ENCODE results near the gene SMIM1. TPM values are rescaled to one million over a fixed set of nuclear protein-coding genes. Genes with fewer than 3 reads are reported as not detected.

Gene SMIM1
- total and polyA plus RNA-seq, 4 donors = 8.0 to 15.9 (median 10.9) TPM

DNA sequence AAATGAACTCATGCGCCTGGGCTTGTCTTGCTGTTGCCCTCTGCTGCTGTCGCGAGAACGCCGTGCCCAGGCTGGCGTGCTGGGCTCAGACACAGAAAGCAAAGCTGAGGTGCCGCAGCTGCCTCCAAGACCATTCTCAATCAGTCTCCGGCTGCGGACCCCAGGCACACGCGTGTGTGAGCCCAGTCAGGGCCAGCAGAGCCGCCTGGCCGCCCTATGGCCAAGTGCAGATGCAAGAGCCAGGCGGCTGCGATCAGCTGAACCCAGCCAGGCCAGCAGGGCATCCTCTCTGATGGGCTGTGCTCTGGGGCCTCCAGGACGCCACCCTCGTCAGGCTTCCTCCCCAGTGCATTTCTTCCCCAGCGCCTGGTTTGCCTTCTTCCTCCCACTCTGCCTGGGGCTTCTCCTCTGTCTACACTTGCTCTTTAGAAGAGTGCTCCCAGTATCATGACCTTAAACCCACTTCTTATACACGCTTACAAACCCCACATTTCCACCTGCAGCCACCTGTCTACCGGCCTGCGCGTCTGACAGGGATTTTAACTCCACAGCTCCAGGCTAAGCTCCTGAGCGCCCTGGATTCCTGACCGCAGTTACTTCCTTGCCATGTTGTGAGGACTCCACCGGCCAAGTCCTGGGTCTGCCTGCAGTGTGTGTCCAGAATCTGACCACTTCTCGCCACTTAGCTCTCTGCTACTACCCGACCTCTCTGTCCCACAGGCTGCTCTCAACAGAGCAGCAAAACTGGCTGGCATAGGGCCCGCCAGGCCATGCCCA is 45.5 kb downstream of the SMIM1 start:
- no peak overlapping the region for H3K27ac ChIP-seq (ENCODE audit: low read depth in 1 of 2, low read length in 1 of 2)
- no peak overlapping the region for H3K4me3 ChIP-seq
- no peak for ATAC-seq (ENCODE audit: insufficient read depth, low FRiP score)
- no peak overlapping the region for H3K9ac ChIP-seq (ENCODE audit: insufficient read depth in 1 of 2, low read length in 2 of 2)
- WGBS, 2 donors = 91 to 92% methylated on average over 28 of the region's 28 CpGs
- H3K36me3 ChIP-seq (ENCODE audit: control insufficient read depth in 4 of 4, insufficient read depth in 4 of 4, low read length in 4 of 4) = peaks cover 0 to 52% (median 11%) of the 10 kb centered on the region in 4 donors
- H3K27me3 ChIP-seq (ENCODE audit: control insufficient read depth in 3 of 3, insufficient read depth in 3 of 3, low read length in 2 of 3) = no peaks in the 10 kb centered on the region
- no peak for DNase-seq
- no peaks in the 10 kb centered on the region for H3K9me3 ChIP-seq (ENCODE audit: control insufficient read depth in 4 of 4, insufficient read depth in 3 of 4, low read length in 3 of 4)
- TF ChIP-seq, protein P1, sequence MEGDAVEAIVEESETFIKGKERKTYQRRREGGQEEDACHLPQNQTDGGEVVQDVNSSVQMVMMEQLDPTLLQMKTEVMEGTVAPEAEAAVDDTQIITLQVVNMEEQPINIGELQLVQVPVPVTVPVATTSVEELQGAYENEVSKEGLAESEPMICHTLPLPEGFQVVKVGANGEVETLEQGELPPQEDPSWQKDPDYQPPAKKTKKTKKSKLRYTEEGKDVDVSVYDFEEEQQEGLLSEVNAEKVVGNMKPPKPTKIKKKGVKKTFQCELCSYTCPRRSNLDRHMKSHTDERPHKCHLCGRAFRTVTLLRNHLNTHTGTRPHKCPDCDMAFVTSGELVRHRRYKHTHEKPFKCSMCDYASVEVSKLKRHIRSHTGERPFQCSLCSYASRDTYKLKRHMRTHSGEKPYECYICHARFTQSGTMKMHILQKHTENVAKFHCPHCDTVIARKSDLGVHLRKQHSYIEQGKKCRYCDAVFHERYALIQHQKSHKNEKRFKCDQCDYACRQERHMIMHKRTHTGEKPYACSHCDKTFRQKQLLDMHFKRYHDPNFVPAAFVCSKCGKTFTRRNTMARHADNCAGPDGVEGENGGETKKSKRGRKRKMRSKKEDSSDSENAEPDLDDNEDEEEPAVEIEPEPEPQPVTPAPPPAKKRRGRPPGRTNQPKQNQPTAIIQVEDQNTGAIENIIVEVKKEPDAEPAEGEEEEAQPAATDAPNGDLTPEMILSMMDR (IDR thresholded peaks at IDR 0.05; ENCODE audit: control extremely low read depth, extremely low read depth) = no peak
- H3K4me1 ChIP-seq (ENCODE audit: control insufficient read depth in 5 of 5, insufficient read depth in 5 of 5, low read length in 5 of 5) = no peaks in the 10 kb centered on the region

DNA sequence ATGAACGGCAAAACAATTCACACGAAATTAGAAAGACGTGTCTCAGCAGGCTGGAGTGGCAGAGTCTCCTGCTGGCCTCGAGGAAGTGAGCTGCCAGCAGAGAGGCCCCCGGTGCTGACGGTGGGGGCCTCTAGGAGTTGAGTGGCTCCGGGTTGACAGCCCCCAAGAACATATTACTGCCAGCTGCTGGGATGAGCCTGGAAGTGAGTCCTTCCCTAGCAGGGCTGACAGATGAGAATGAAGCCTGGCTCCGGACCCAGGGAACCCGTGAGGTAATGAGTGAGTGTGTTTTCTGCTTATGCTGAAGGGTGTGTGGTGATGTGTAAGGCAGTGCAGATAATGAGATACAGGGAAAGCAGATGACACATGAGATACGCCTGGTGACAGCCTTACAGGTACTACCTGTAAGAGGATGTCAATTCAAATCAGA is 47.2 kb downstream of the SMIM1 start:
- H3K9me3 ChIP-seq (ENCODE audit: control insufficient read depth in 4 of 4, insufficient read depth in 3 of 4, low read length in 3 of 4) = no peaks in the 10 kb centered on the region
- TF ChIP-seq, protein P1 (IDR thresholded peaks at IDR 0.05; ENCODE audit: control extremely low read depth, extremely low read depth) = no peak
- H3K9ac ChIP-seq (ENCODE audit: insufficient read depth in 1 of 2, low read length in 2 of 2) = no peak overlapping the region
- ATAC-seq (ENCODE audit: insufficient read depth, low FRiP score) (no peak), DNase-seq (no peak)
- H3K4me3 ChIP-seq = no peak overlapping the region
- H3K36me3 ChIP-seq (ENCODE audit: control insufficient read depth in 4 of 4, insufficient read depth in 4 of 4, low read length in 4 of 4) = peaks cover 3 to 57% (median 11%) of the 10 kb centered on the region in 4 donors
- no peaks in the 10 kb centered on the region for H3K4me1 ChIP-seq (ENCODE audit: control insufficient read depth in 5 of 5, insufficient read depth in 5 of 5, low read length in 5 of 5)
- 75 to 83% methylated on average over 10 of the region's 10 CpGs for WGBS, 2 donors
- H3K27me3 ChIP-seq (ENCODE audit: control insufficient read depth in 3 of 3, insufficient read depth in 3 of 3, low read length in 2 of 3) = no peaks in the 10 kb centered on the region
- no peak overlapping the region for H3K27ac ChIP-seq (ENCODE audit: low read depth in 1 of 2, low read length in 1 of 2)

DNA sequence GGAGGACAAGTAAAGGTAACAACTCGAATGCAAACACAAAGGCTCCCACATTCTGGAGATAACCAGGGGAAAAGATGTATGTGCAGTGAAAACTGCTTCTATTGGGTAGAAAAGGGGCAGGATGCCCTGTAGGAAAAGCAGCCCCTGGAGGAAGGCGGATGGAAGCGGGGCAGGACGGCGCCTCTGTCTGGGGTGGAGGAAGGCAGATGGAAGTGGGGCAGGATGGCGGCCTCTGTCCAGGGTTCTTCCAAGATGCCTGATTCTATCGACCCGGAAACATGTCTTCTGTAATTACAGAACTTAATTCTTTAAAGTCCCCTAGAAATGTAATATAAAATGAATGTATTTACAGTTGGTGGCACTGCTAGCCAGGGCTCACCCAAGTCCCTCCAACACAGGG is 47.8 kb downstream of the SMIM1 start:
- WGBS, 2 donors = 93 to 94% methylated on average over 8 of the region's 8 CpGs
- no peak overlapping the region for H3K9ac ChIP-seq (ENCODE audit: insufficient read depth in 1 of 2, low read length in 2 of 2)
- TF ChIP-seq, protein P1 (IDR thresholded peaks at IDR 0.05; ENCODE audit: control extremely low read depth, extremely low read depth) = no peak
- no peak overlapping the region for H3K4me3 ChIP-seq
- DNase-seq (no peak), ATAC-seq (ENCODE audit: insufficient read depth, low FRiP score) (no peak)
- peaks cover 4 to 55% (median 11%) of the 10 kb centered on the region in 4 donors for H3K36me3 ChIP-seq (ENCODE audit: control insufficient read depth in 4 of 4, insufficient read depth in 4 of 4, low read length in 4 of 4)
- no peaks in the 10 kb centered on the region for H3K9me3 ChIP-seq (ENCODE audit: control insufficient read depth in 4 of 4, insufficient read depth in 3 of 4, low read length in 3 of 4)
- H3K4me1 ChIP-seq (ENCODE audit: control insufficient read depth in 5 of 5, insufficient read depth in 5 of 5, low read length in 5 of 5) = no peaks in the 10 kb centered on the region
- H3K27ac ChIP-seq (ENCODE audit: low read depth in 1 of 2, low read length in 1 of 2) = no peak overlapping the region
- no peaks in the 10 kb centered on the region for H3K27me3 ChIP-seq (ENCODE audit: control insufficient read depth in 3 of 3, insufficient read depth in 3 of 3, low read length in 2 of 3)
